Measurements from ENCODE around the gene FXYD7. TPM values are rescaled to one million over a fixed set of nuclear protein-coding genes. Genes with fewer than 3 reads are reported as not detected.

Gene FXYD7
- total RNA-seq, 1 experiment from 2014 or later, result 0.90 TPM

DNA sequence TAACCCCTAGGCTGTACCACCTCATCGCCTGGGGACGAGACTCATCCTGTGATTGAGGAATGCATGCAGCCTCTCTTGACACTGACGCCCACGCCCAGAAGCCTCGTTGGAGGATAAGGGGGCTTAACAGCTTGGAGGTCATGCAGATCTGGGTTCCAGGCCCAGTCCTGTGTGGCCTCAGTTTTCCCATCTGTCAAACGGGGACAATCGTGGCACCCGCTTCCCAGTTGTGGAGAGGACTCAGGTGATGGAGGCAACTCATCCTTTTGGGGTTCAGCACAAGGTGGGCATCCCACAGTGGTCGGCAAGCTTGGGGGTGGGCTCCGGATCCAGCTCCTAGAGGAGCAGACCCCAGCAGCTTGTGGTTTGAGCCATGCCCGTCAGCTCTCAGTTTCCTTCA, 6.8 kb upstream of the FXYD7 start:
- Mint-ChIP-seq H3K36me3 (ENCODE audit: insufficient read depth, unreplicated experiment) (peaks cover 11% of the 10 kb centered on the region), H3K4me3 (ENCODE audit: low read depth, unreplicated experiment) (no peak overlapping the region), H3K27ac (ENCODE audit: unreplicated experiment) (no peak overlapping the region), H3K4me1 (ENCODE audit: low read depth, unreplicated experiment) (peaks cover 30% of the 10 kb centered on the region), H3K9me3 (ENCODE audit: low read depth, unreplicated experiment) (peaks cover 4% of the 10 kb centered on the region), H3K27me3 (ENCODE audit: unreplicated experiment) (no peaks in the 10 kb centered on the region)
- CTCF ChIA-PET, result interaction anchor here (1.0 to 2.3 kb wide), 6 partner anchors 19 to 80 kb away, joined by 3 to 13 read pairs (median 6); partner anchors contain the start of gene FXYD3
- no TSS peak for BruUV-seq (replicated peaks)
- TF ChIP-seq, protein P1, sequence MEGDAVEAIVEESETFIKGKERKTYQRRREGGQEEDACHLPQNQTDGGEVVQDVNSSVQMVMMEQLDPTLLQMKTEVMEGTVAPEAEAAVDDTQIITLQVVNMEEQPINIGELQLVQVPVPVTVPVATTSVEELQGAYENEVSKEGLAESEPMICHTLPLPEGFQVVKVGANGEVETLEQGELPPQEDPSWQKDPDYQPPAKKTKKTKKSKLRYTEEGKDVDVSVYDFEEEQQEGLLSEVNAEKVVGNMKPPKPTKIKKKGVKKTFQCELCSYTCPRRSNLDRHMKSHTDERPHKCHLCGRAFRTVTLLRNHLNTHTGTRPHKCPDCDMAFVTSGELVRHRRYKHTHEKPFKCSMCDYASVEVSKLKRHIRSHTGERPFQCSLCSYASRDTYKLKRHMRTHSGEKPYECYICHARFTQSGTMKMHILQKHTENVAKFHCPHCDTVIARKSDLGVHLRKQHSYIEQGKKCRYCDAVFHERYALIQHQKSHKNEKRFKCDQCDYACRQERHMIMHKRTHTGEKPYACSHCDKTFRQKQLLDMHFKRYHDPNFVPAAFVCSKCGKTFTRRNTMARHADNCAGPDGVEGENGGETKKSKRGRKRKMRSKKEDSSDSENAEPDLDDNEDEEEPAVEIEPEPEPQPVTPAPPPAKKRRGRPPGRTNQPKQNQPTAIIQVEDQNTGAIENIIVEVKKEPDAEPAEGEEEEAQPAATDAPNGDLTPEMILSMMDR (IDR thresholded peaks at IDR 0.05; ENCODE audit: unreplicated experiment), result no peak
- DNase-seq, result no peak
- intact Hi-C loops (cut with micrococcal nuclease; ENCODE audit: unreplicated experiment), result no loop called here

DNA sequence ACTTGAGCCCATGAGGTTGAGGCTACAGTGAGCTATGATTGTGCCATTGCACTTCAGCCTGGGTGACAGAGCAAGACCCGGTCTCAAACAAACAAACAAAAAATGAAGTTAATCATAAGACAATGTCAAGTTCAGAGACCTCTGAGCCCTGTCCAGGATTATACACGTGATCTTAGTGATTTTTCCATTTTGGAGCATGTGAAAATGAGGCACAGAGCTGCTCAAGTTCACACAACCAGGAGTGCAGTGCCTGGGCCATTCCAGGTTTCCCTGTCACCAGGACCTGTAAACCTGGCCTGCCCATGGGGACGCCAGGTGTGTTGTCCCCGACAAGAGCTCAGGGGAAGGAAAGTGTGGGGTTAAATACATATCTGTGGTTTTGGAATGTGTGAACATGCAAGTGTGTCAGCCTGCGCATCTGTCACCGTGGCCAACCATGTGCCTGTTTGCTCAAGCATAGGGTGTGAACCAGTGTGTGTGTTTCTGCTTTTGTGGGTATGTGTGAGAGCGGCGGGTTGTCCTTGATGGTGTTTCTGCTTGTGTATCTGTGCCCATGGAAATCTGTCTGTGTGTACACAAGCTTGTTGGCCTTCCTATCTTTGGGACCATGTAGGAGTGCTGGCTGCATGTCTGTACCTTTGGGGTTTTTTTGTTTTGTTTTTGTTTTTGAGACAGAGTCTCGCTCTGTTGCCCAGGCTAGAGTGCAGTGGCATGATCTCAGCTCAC, 5.9 kb upstream of the FXYD7 start:
- CTCF ChIA-PET, result interaction anchor here (0.5 to 1.8 kb wide), 6 partner anchors 24 to 99 kb away, joined by 3 to 5 read pairs (median 4); no protein-coding TSS in a partner anchor
- intact Hi-C loops (cut with micrococcal nuclease; ENCODE audit: unreplicated experiment), result no loop called here

DNA sequence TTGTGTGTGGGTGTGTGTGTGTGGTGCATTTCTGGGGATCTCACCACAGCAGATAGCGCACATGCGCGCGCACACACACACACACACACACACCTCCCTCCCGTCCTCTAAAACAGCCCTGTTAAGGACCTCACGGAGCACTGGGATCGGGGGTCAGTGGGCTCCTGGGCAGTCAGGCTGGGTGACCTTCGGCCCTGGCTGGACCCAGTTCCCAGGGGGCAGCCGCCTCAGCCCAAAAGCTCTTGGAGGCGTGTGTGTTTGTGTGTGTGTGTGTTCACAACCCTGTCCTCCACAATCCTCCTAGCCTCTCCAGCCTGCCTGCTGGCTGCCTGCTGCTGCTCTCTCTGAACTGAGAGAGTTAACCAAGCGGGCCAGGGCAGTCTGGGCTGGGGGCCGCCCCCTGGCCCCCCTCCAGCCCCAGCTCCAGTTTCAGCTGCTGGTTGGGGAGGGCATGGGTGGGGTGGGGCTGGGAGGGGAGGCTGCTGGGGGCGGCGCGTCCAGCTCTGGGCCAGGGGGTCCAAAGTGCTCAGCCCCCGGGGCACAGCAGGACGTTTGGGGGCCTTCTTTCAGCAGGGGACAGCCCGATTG, 4.7 kb upstream of the FXYD7 start, which contains the start of gene FXYD1:
Gene FXYD1, plus strand, starts transcription at position 520 of the 588 bp plus-strand sequence. CDS start 1,256 bp downstream, outside the sequence.
- CTCF ChIA-PET, result interaction anchor here (0.8 to 1.8 kb wide), 3 partner anchors 69 to 100 kb away, joined by 3 to 5 read pairs (median 4); no protein-coding TSS in a partner anchor
- H3K27me3 Mint-ChIP-seq (ENCODE audit: unreplicated experiment), result peaks cover 4% of the 10 kb centered on the region
- peaks cover 39% of the 10 kb centered on the region for H3K4me1 Mint-ChIP-seq (ENCODE audit: low read depth, unreplicated experiment)
- no peak within 1 kb of the TSS for H3K27ac Mint-ChIP-seq (ENCODE audit: unreplicated experiment)
- no peaks in the 10 kb centered on the region for H3K9me3 Mint-ChIP-seq (ENCODE audit: low read depth, unreplicated experiment)
- TF ChIP-seq, protein P1 (IDR thresholded peaks at IDR 0.05; ENCODE audit: unreplicated experiment), result no peak
- intact Hi-C loops (cut with micrococcal nuclease; ENCODE audit: unreplicated experiment), result no loop called here
- no peak within 1 kb of the TSS for H3K4me3 Mint-ChIP-seq (ENCODE audit: low read depth, unreplicated experiment)
- peaks cover 16% of the 10 kb centered on the region for H3K36me3 Mint-ChIP-seq (ENCODE audit: insufficient read depth, unreplicated experiment)
- BruUV-seq (replicated peaks), result no TSS peak
- no peak for DNase-seq

More for the DNA sequence above, 5.9 kb upstream of the FXYD7 start:
- Mint-ChIP-seq H3K4me3 (ENCODE audit: low read depth, unreplicated experiment) (no peak overlapping the region), H3K27me3 (ENCODE audit: unreplicated experiment) (no peaks in the 10 kb centered on the region), H3K36me3 (ENCODE audit: insufficient read depth, unreplicated experiment) (peaks cover 17% of the 10 kb centered on the region), H3K27ac (ENCODE audit: unreplicated experiment) (no peak overlapping the region), H3K4me1 (ENCODE audit: low read depth, unreplicated experiment) (peaks cover 37% of the 10 kb centered on the region), H3K9me3 (ENCODE audit: low read depth, unreplicated experiment) (peaks cover 4% of the 10 kb centered on the region)
- TF ChIP-seq, protein P1 (IDR thresholded peaks at IDR 0.05; ENCODE audit: unreplicated experiment), result no peak
- no peak for DNase-seq
- BruUV-seq (replicated peaks), result no TSS peak

DNA sequence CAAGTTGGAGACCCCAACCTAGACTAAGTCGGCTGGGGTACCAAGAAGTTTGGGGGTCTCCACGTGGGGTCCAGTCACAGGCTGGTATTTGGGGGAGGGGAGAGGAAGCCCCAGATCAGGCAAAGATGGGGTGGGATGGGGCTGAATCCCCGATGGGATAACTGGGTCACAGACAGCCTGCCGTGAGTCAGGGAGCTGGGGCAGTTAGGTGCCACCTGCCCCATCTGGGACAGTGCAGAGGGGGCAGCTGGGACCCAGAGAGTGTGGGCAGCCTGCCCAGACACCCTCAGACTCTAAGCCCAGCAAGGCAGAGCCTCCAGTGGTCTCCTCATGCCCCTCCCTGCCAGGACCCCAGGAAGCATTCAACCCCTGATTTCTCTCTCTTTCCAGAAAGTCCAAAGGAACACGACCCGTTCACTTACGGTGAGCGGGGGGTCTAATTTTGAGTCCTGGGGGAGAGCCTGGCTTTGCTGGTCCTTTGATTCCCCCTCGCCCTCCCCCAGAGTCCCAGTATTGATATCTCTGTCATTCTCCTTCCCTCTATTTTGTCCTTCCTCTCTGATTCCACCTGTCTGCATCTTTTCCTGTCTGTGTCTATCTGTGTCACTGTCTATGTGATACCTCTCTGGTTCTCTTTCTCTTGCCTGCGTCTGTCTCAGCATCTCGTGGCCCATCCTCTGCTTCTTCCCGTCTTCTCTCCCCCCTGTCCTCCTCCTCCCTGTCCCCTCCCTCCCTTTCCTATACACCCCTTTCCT, 2.7 kb upstream of the FXYD7 start:
- DNase-seq, result no peak
- BruUV-seq (replicated peaks), result no TSS peak
- TF ChIP-seq, protein P1 (IDR thresholded peaks at IDR 0.05; ENCODE audit: unreplicated experiment), result no peak
- Mint-ChIP-seq H3K27me3 (ENCODE audit: unreplicated experiment) (peaks cover 17% of the 10 kb centered on the region), H3K4me1 (ENCODE audit: low read depth, unreplicated experiment) (peaks cover 51% of the 10 kb centered on the region), H3K27ac (ENCODE audit: unreplicated experiment) (no peak overlapping the region), H3K9me3 (ENCODE audit: low read depth, unreplicated experiment) (no peaks in the 10 kb centered on the region), H3K4me3 (ENCODE audit: low read depth, unreplicated experiment) (no peak overlapping the region), H3K36me3 (ENCODE audit: insufficient read depth, unreplicated experiment) (peaks cover 26% of the 10 kb centered on the region)
- CTCF ChIA-PET, result interaction anchor here (0.7 to 2.3 kb wide), 18 partner anchors 13 to 206 kb away, joined by 3 to 31 read pairs (median 6); partner anchors contain the start of gene FXYD3
- intact Hi-C loops (cut with micrococcal nuclease; ENCODE audit: unreplicated experiment), result loop anchor here (5.0 kb wide), 1 partner anchor 107 kb away; the partner anchor contains the start of gene LSR

All from Calu3 (cell line).